Activated CD8-positive, alpha-beta memory T cell treated with anti-CD3 and anti-CD28 coated beads, Interleukin-2, amount 10 ng/mL, durations not matched to agents 7 days and 5 days (primary cell): ENCODE data around the gene NADSYN1. TPM values are rescaled to one million over a fixed set of nuclear protein-coding genes. Genes with fewer than 3 reads are reported as not detected.

Source experiments
- ATAC-seq: fragments of 150-1000 bp; cut with Tn5 transposase; one replicate; pipeline ENCODE4 v1.10.0; 2021; ENCODE audit warnings: moderate library complexity
- CTCF ChIA-PET: fragments of 350-600 bp; sonication (Branson Sonifier 250); formaldehyde crosslinking; loops from one replicate; lab custom pipeline; 2021; ENCODE audit warnings: antibody characterized with exemption; lab: Charles Lee
- DNase-seq: peaks from one replicate; pipeline ENCODE4 v3.0.0-alpha.2; 2020
- H3K27ac Mint-ChIP-seq: one replicate; pipeline ENCODE4 v1.8.0; 2021; ENCODE audit warnings: mild to moderate bottlenecking, mixed read lengths
- H3K27me3 Mint-ChIP-seq: one replicate; pipeline ENCODE4 v1.8.0; 2021; ENCODE audit warnings: mixed read lengths
- H3K36me3 Mint-ChIP-seq: one replicate; pipeline ENCODE4 v1.8.0; 2021; ENCODE audit warnings: mild to moderate bottlenecking, mixed read lengths
- H3K4me1 Mint-ChIP-seq: one replicate; pipeline ENCODE4 v1.8.0; 2021; ENCODE audit warnings: mixed read lengths
- H3K4me3 Mint-ChIP-seq: one replicate; pipeline ENCODE4 v1.8.0; 2021; ENCODE audit warnings: mild to moderate bottlenecking, moderate library complexity, mixed read lengths
- H3K9me3 Mint-ChIP-seq: one replicate; pipeline ENCODE4 v1.8.0; 2022; ENCODE audit warnings: low read depth, mixed read lengths
- total RNA-seq, 2 experiments: library from RNA; stranded (reverse); gene quantifications; one replicate each; pipeline ENCODE4 v1.2.3, GENCODE V29; 2021

The NADSYN1 gene
- total RNA-seq, 2 experiments from 2014 or later, result 97.7 to 134 TPM

DNA sequence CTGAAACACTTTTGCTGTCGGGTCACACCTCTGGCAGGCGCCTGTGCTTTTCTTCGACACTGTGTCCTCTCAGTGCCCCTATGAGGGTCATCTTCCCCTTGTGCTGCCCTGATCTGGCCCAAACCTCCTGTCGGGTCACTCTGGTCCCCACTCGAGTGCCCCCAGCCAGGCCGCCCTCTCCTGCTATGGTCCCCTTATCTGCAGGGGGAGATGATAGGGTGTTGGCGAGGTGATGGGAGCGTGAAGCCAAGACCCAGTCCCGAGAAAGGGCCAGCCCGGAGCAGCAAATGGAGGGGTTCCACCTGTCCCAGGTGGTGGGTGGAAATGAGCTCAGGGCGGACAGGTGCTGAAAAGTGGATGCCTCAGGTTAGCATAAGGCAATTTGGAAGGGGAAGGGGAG is 9.7 kb downstream of the NADSYN1 start:
- ATAC-seq (no peak), DNase-seq (no peak)
- no peaks in the 10 kb centered on the region for H3K9me3 Mint-ChIP-seq
- CTCF ChIA-PET, result no interaction called here
- H3K4me3 Mint-ChIP-seq, result no peak overlapping the region
- peaks cover 50% of the 10 kb centered on the region for H3K36me3 Mint-ChIP-seq
- no peaks in the 10 kb centered on the region for H3K27me3 Mint-ChIP-seq
- peaks cover 6% of the 10 kb centered on the region for H3K4me1 Mint-ChIP-seq
- no peak overlapping the region for H3K27ac Mint-ChIP-seq

DNA sequence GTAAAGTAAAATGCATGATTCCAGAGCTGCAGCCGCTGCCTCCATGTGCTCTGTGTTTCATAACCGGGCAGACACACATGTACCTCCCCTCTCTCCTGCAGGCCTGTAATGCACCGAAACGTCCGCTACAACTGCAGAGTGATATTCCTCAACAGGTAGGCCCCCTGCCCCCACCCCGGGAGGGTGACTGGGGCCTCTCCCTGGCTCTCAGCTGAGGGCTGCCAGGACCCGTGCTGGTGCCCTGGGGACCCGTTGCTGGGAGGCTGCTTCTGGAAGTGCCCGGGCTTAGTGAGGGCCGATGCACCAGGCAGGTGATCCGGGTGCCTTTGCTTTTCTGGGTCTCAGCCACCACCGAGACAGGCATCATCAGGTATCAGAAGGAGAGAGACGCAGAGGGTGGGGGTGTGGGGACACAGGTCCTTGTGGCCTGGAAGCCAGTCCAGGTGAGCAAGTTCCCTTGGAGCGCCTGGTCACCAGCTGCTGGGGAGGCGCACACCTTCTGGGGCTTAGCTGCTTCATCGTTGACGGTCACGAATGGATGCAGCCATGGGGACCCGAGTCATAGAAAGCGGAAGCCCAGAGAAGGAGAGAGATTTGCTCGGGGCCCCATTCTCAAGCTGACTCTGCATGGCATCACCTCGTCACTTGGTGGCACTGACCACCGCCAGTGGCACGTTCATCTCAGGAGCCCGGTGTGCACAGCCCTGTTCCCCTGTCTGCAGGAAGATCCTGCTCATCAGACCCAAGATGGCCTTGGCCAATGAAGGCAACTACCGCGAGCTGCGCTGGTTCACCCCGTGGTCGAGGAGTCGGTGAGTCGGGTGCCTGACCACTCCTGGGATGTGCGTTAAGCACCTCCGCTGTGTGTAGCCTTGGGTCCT is 10.6 kb downstream of the NADSYN1 start:
- Mint-ChIP-seq H3K4me3 (no peak overlapping the region), H3K27me3 (no peaks in the 10 kb centered on the region), H3K9me3 (no peaks in the 10 kb centered on the region), H3K36me3 (peaks cover 53% of the 10 kb centered on the region), H3K27ac (no peak overlapping the region), H3K4me1 (peaks cover 6% of the 10 kb centered on the region)
- CTCF ChIA-PET, result no interaction called here
- no peak for DNase-seq
- no peak for ATAC-seq

GRCh38 chr11:71465054-71465453 is 12.1 kb downstream of the NADSYN1 start:
- no peaks in the 10 kb centered on the region for H3K27me3 Mint-ChIP-seq
- ATAC-seq (no peak), DNase-seq (no peak)
- no peak overlapping the region for H3K27ac Mint-ChIP-seq
- H3K9me3 Mint-ChIP-seq, result no peaks in the 10 kb centered on the region
- H3K4me3 Mint-ChIP-seq, result no peak overlapping the region
- peaks cover 6% of the 10 kb centered on the region for H3K4me1 Mint-ChIP-seq
- CTCF ChIA-PET, result no interaction called here
- H3K36me3 Mint-ChIP-seq, result peaks cover 49% of the 10 kb centered on the region

DNA sequence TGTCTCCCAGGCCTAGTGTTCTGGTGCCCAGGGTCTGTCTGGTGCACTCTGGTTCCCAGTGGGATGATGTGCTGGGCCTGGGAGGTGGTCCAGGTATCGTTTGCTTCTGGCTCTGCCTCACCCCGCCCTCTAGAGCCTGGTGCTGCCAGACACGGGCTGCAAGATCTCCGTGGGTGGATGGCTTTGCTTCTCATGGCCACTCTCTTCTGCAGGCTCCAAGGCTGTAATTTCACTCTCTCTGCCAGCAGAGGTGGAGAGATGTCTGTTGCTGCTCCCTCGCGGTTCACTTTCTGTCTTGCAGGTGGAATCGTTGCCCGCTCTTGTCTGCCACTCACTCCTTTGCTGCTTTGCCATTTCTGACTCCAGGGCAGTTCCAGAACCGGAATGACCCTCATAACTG is 13.4 kb downstream of the NADSYN1 start:
- H3K27me3 Mint-ChIP-seq, result no peaks in the 10 kb centered on the region

GRCh38 chr11:71467164-71467563 is 14.2 kb downstream of the NADSYN1 start:
- no peak for ATAC-seq
- DNase-seq, result no peak
- no peaks in the 10 kb centered on the region for H3K27me3 Mint-ChIP-seq
- no peak overlapping the region for H3K4me3 Mint-ChIP-seq
- H3K9me3 Mint-ChIP-seq, result no peaks in the 10 kb centered on the region
- CTCF ChIA-PET, result no interaction called here
- no peaks in the 10 kb centered on the region for H3K4me1 Mint-ChIP-seq
- H3K36me3 Mint-ChIP-seq, result peaks cover 34% of the 10 kb centered on the region
- no peak overlapping the region for H3K27ac Mint-ChIP-seq

More for the DNA sequence above, 13.4 kb downstream of the NADSYN1 start:
- Mint-ChIP-seq H3K4me1 (no peaks in the 10 kb centered on the region), H3K4me3 (no peak overlapping the region), H3K9me3 (no peaks in the 10 kb centered on the region), H3K27ac (no peak overlapping the region), H3K36me3 (peaks cover 38% of the 10 kb centered on the region)
- DNase-seq (no peak), ATAC-seq (no peak)
- CTCF ChIA-PET, result no interaction called here

DNA sequence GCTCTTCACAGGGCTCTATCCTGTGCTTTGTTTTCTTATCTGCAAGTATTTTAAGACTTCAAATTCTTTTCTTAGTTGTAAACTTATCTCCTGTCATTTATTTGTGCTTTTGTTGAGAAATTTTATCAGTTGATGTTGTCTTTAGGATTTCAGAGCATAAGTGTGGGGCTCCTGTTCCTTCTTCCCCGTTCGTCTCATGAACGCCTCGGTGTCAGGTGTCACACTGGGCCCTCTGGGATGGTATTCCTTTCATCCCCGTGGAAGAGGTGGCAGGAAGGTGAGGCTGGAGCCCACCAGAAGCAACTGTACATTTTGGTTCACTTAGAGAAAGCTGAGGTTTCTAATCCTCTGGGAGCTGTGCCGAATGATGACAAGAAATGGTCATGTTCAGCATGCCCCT is 17.9 kb downstream of the NADSYN1 start:
- no peaks in the 10 kb centered on the region for H3K4me1 Mint-ChIP-seq
- peaks cover 29% of the 10 kb centered on the region for H3K36me3 Mint-ChIP-seq
- no peaks in the 10 kb centered on the region for H3K27me3 Mint-ChIP-seq
- H3K9me3 Mint-ChIP-seq, result no peaks in the 10 kb centered on the region
- CTCF ChIA-PET, result no interaction called here
- no peak overlapping the region for H3K27ac Mint-ChIP-seq
- DNase-seq (no peak), ATAC-seq (no peak)
- no peak overlapping the region for H3K4me3 Mint-ChIP-seq

- CTCF ChIA-PET, result no interaction called here
- Mint-ChIP-seq H3K27ac (no peak overlapping the region), H3K4me1 (no peaks in the 10 kb centered on the region), H3K4me3 (no peak overlapping the region), H3K9me3 (no peaks in the 10 kb centered on the region), H3K27me3 (no peaks in the 10 kb centered on the region), H3K36me3 (peaks cover 27% of the 10 kb centered on the region)
- no peak for ATAC-seq
- no peak for DNase-seq
Measured at GRCh38 chr11:71472357-71472885, 19.4 kb downstream of the NADSYN1 start.

- no peaks in the 10 kb centered on the region for H3K27me3 Mint-ChIP-seq
- H3K27ac Mint-ChIP-seq, result no peak overlapping the region
- no peaks in the 10 kb centered on the region for H3K4me1 Mint-ChIP-seq
- peaks cover 19% of the 10 kb centered on the region for H3K36me3 Mint-ChIP-seq
- H3K9me3 Mint-ChIP-seq, result no peaks in the 10 kb centered on the region
- CTCF ChIA-PET, result no interaction called here
- ATAC-seq (no peak), DNase-seq (no peak)
- H3K4me3 Mint-ChIP-seq, result no peak overlapping the region
Measured at GRCh38 chr11:71472941-71473792, 20.2 kb downstream of the NADSYN1 start.

DNA sequence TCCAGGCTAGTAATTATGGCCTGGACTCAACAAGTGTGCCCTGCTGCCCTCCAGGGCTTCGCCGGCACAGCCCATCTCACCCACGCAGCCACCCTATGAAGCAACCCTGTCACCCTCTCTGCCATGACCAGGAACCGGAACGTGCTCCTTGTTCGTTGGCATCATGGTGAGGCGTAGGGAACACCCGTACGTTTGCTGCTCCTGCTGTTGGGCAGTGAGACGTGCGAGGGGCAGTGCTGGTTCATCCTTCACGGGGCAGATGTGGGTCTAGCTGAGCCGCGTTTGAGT is 20.7 kb downstream of the NADSYN1 start:
- no peak for ATAC-seq
- Mint-ChIP-seq H3K4me3 (no peak overlapping the region), H3K9me3 (no peaks in the 10 kb centered on the region), H3K4me1 (no peaks in the 10 kb centered on the region), H3K27ac (no peak overlapping the region), H3K27me3 (no peaks in the 10 kb centered on the region), H3K36me3 (peaks cover 19% of the 10 kb centered on the region)
- CTCF ChIA-PET, result no interaction called here
- no peak for DNase-seq

DNA sequence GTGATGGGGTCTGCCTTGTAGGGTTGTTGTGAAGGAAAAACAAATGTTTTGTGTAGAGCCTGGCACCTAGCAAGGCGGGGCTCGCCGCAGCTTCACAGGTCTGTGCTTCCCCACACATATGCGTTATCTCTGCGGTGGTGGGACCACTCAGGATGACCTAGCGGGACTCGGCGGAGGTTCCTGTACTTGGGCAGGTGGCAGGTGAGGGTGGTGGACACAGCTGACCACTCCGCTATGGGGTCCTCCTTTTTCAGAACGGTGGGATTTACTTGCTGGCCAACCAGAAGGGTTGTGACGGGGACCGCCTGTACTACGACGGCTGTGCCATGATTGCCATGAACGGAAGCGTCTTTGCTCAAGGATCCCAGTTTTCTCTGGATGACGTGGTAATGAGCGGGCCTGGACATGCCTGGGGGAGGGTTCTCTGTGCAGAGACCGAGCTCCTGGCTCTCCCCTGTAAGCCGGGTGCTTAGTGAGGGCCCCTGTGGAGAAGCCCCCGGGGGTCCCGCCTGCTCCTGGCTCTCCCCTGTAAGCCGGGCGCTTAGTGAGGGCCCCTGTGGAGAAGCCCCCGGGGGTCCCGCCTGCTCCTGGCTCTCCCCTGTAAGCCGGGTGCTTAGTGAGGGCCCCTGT is 21.3 kb downstream of the NADSYN1 start:
- no peak overlapping the region for H3K4me3 Mint-ChIP-seq
- no peaks in the 10 kb centered on the region for H3K4me1 Mint-ChIP-seq
- ATAC-seq (no peak), DNase-seq (no peak)
- H3K9me3 Mint-ChIP-seq, result no peaks in the 10 kb centered on the region
- no peak overlapping the region for H3K27ac Mint-ChIP-seq
- H3K36me3 Mint-ChIP-seq, result peaks cover 19% of the 10 kb centered on the region
- CTCF ChIA-PET, result no interaction called here
- no peaks in the 10 kb centered on the region for H3K27me3 Mint-ChIP-seq

DNA sequence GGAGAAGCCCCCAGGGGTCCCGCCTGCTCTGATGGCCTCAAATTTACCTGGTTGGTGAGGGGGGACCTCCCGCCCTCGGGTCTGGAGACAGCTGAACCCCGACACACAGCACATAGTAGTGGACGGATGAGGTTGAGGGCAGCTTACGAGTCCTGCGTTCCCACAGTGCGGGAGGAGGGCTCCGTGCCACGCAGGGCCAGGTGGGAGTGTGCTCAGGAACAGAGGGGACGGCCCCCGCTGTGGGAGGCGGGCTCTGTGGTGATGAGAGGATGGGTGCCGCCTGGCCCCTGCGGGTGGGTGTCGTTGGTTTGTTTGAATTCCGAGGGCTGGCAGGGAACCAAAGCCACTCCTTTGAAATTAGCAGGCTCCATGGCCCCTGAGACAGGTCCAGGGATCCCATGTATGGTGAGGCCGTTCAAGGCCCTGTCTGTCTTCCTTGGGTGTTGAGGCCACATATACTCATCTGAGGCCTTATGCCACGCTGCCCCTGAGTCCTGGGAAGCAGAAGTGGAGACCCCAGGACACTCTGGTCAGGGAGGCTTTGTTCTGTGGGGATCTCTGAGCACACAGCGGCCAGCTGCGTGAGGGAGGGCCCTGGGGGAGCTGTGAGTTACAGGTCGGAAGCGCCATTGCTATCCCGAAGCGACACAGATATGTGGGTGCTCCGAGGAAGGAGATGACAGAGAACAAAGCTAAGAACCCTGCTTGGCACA is 21.9 kb downstream of the NADSYN1 start:
- Mint-ChIP-seq H3K27ac (no peak overlapping the region), H3K4me3 (no peak overlapping the region), H3K36me3 (peaks cover 22% of the 10 kb centered on the region), H3K9me3 (no peaks in the 10 kb centered on the region), H3K27me3 (no peaks in the 10 kb centered on the region), H3K4me1 (no peaks in the 10 kb centered on the region)
- CTCF ChIA-PET, result no interaction called here
- DNase-seq, result no peak
- ATAC-seq, result no peak

DNA sequence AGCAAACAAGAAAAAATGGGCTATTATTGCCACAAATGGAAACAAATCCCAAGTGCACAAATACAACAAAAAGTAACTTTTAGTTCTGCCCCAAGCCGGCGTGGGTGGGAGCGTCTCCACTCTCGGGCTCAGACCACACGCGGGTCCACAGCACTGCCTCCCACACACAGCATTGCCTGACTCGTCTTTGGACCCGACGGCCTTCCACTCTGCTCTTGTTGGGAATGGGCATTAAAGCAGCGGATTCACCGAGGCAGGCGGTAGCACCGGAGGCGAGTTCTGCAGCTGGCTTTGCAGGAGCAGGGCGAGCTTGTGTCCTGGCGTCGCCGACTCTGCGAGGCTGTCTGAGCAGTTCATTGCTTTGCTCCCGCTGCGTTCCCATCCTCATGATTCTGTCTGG is 23.0 kb downstream of the NADSYN1 start:
- CTCF ChIA-PET, result no interaction called here
- Mint-ChIP-seq H3K27me3 (no peaks in the 10 kb centered on the region), H3K9me3 (no peaks in the 10 kb centered on the region), H3K27ac (no peak overlapping the region), H3K4me3 (no peak overlapping the region), H3K4me1 (no peaks in the 10 kb centered on the region), H3K36me3 (peaks cover 23% of the 10 kb centered on the region)
- ATAC-seq, result no peak
- no peak for DNase-seq
